K562 (cell line): ENCODE data around the gene ACTR3. TPM values are rescaled to one million over a fixed set of nuclear protein-coding genes. Genes with fewer than 3 reads are reported as not detected.

Source experiments
- ATAC-seq: fragments of 200-7000 bp; cut with Tn5 transposase; 3 replicates; pipeline ENCODE4 v1.9.1; 2020; ENCODE audit warnings: moderate library complexity
- BruUV-seq: library from RNA; stranded (reverse); fragments of 400-500 nt; replicated peaks from 2 replicates; lab custom pipeline; 2021; lab: Mats Ljungman, UMichigan
- CTCF ChIA-PET: fragments of 300-600 bp; formaldehyde crosslinking; extraction: SDS; loops from one replicate; lab custom pipeline; 2021; ENCODE audit warnings: low intra/inter-chr PET ratio; lab: Yijun Ruan, JAX
- POLR2A ChIA-PET: fragments of 300-600, 350-650 bp; sonication (Branson Sonifier 250); formaldehyde crosslinking; extraction: SDS; loops from one replicate; lab custom pipeline; 2021; ENCODE audit warnings: antibody characterized with exemption, inconsistent platforms; lab: Yijun Ruan, JAX
- DNase-seq, 4 experiments: peaks; one replicate each; pipeline versions ENCODE4 v3.0.0 to v3.0.0-alpha.2; 2011 to 2018; ENCODE audit warnings: low spot score in 3 of 4, mixed read lengths in 3 of 4; ENCODE audit errors: extremely low read depth in 1 of 4
- FAIRE-seq: peaks from 2 replicates; lab custom pipeline; 2011; peaks lifted over from hg19 to GRCh38; lab: Jason Lieb, UNC
- H2AFZ ChIP-seq: 2 replicates; pipeline ENCODE4 v1.6.0; 2011; ENCODE audit warnings: low read depth, low read length, control low read depth, inconsistent platforms
- H3K27ac ChIP-seq: fragments of 200-600 bp; 3 replicates; pipeline ENCODE4 v1.8.0; 2011; ENCODE audit warnings: low read depth, mild to moderate bottlenecking, control low read depth, inconsistent platforms, low read length, moderate library complexity, mixed read lengths; ENCODE audit errors: extremely low read depth
- H3K27me3 ChIP-seq, 2 experiments: fragments of 300-600 bp in 1 of 2; 2 replicates in 1 of 2; 3 replicates in 1 of 2; pipeline versions ENCODE4 v1.6.0 to v1.8.0; 2011; ENCODE audit warnings: inconsistent platforms in 2 of 2, low read length in 2 of 2, mild to moderate bottlenecking in 1 of 2, mixed read lengths in 1 of 2, moderate library complexity in 1 of 2; ENCODE audit not compliant: control insufficient read depth in 2 of 2, insufficient read depth in 2 of 2
- H3K36me3 ChIP-seq: fragments of 300-600 bp; 3 replicates; pipeline ENCODE4 v1.8.0; 2011; ENCODE audit warnings: mild to moderate bottlenecking, low read length, inconsistent platforms; ENCODE audit not compliant: control insufficient read depth, insufficient read depth
- H3K4me1 ChIP-seq, 2 experiments: fragments of 200-600 bp in 1 of 2; replicated peaks in 1 of 2; 2 replicates in 1 of 2; 3 replicates in 1 of 2; pipeline versions ENCODE4 v1.5.1 to v1.8.0; 2011; ENCODE audit warnings: inconsistent platforms in 2 of 2, low read length in 2 of 2, mild to moderate bottlenecking in 1 of 2, mixed read lengths in 1 of 2, moderate library complexity in 1 of 2; ENCODE audit not compliant: control insufficient read depth in 2 of 2, insufficient read depth in 2 of 2
- H3K4me2 ChIP-seq: 2 replicates; pipeline ENCODE4 v1.6.1; 2011; ENCODE audit warnings: low read length, control low read depth, inconsistent platforms, mixed read lengths; ENCODE audit not compliant: insufficient read depth
- H3K4me3 ChIP-seq: fragments of 200-600 bp; sonication (generic), shearing (Covaris generic); 2 replicates; pipeline ENCODE4 v1.5.1; 2016; ENCODE audit warnings: control low read depth, inconsistent platforms
- H3K79me2 ChIP-seq: fragments of 200-600 bp; 3 replicates; pipeline ENCODE4 v1.8.0; 2011; ENCODE audit warnings: low read length, inconsistent platforms; ENCODE audit not compliant: control insufficient read depth, insufficient read depth
- H3K9ac ChIP-seq, 2 experiments: 2 replicates each; pipeline versions ENCODE4 v1.6.0 to v1.6.1; 2011; ENCODE audit warnings: low read depth in 2 of 2, low read length in 2 of 2, control low read depth in 1 of 2, inconsistent platforms in 1 of 2, mild to moderate bottlenecking in 1 of 2, mixed read lengths in 1 of 2; ENCODE audit not compliant: insufficient read depth in 1 of 2
- H3K9me1 ChIP-seq: one replicate; pipeline ENCODE4 v1.6.0; 2011; ENCODE audit warnings: inconsistent platforms, mild to moderate bottlenecking, low read length, moderate library complexity; ENCODE audit not compliant: control insufficient read depth, insufficient read depth
- H3K9me3 ChIP-seq: replicated peaks from 2 replicates; pipeline ENCODE4 v1.5.1; 2011; ENCODE audit warnings: low read depth, low read length, inconsistent platforms; ENCODE audit not compliant: control insufficient read depth, insufficient read depth
- H4K20me1 ChIP-seq: replicated peaks from 2 replicates; pipeline ENCODE4 v1.6.1; 2011; ENCODE audit warnings: low read length, inconsistent platforms, mixed read lengths; ENCODE audit not compliant: control insufficient read depth, insufficient read depth
- E2F3 ChIP-seq: fragments of 250-450 bp; sonication (Bioruptor Pico); IDR thresholded peaks from 2 replicates; pipeline ENCODE4 v1.4.0; 2020; ENCODE audit warnings: mild to moderate bottlenecking
- FOXM1 ChIP-seq, 2 experiments: fragments of 450-650 bp in 1 of 2; sonication (generic) in 1 of 2; formaldehyde crosslinking in 1 of 2; IDR thresholded peaks; 2 replicates each; pipeline versions ENCODE4 v1.6.1 to v1.9.0; 2017 to 2022; ENCODE audit warnings: low read depth in 2 of 2, mild to moderate bottlenecking in 2 of 2, missing genetic modification reagents in 1 of 2, moderate library complexity in 1 of 2
- PML ChIP-seq: IDR thresholded peaks from 2 replicates; pipeline ENCODE4 v1.6.1; 2012; ENCODE audit warnings: low read length, inconsistent platforms
- ZBTB33 ChIP-seq: sonication (generic); formaldehyde crosslinking; IDR thresholded peaks from 2 replicates; pipeline ENCODE4 v1.8.1; 2023; ENCODE audit warnings: mild to moderate bottlenecking, missing genetic modification reagents
- ZNF175 ChIP-seq: fragments of 200-800 bp; sonication (Bioruptor generic); IDR thresholded peaks from 2 replicates; pipeline ENCODE4 v1.6.1; 2016; ENCODE audit warnings: low read depth, mild to moderate bottlenecking, missing genetic modification characterization, missing compliant biosample characterization
- ZNF384 ChIP-seq: IDR thresholded peaks from 2 replicates; pipeline ENCODE4 v1.6.1; 2012; ENCODE audit warnings: low read depth, low read length, improper control_type of control experiment
- ZNF57 ChIP-seq: fragments of 450-650 bp; formaldehyde crosslinking; IDR thresholded peaks from 2 replicates; pipeline ENCODE4 v1.4.0; 2020; ENCODE audit warnings: mild to moderate bottlenecking, moderate library complexity
- WGBS: fragments of 100-300 bp; shearing (Covaris generic); methylation state at CpG from one replicate; pipeline ENCODE4 v1.1.6; 2016; ENCODE audit warnings: low coverage, mixed read lengths; ENCODE audit not compliant: insufficient coverage; ENCODE audit errors: missing lambda C conversion rate; 5-methylcytosine and 5-hydroxymethylcytosine counted together
- in situ Hi-C: fragments of 300-500 bp; cut with MboI; formaldehyde crosslinking; loops from 4 replicates; pipeline ENCODE4 v1.15.0; 2018; ENCODE audit warnings: inconsistent platforms, mixed read lengths
- intact Hi-C: fragments of 100-400 bp; cut with micrococcal nuclease; formaldehyde crosslinking; loops from 2 replicates; pipeline ENCODE4 v1.14.2; 2022
- polyA plus RNA-seq, 8 experiments: library from polyadenylated mRNA; depleted of rRNA in 4 of 8; stranded (reverse) in 5 of 8; unstranded in 3 of 8; fragments of >200 nt; fragmentation: Nextera tagmentation in 2 of 8; fragmentation: Illumina TruSeq in 1 of 8; extraction: Ambion mirVana in 2 of 8; extraction: Trizol in 1 of 8; gene quantifications; 2 replicates each; pipeline versions ENCODE4 v1.2.1 to v1.2.3, GENCODE V29; 2011 to 2014; ENCODE audit warnings: inconsistent platforms in 1 of 8, missing spikeins in 1 of 8
- total RNA-seq, 7 experiments: library from RNA; depleted of rRNA in 6 of 7; stranded (reverse); fragments of >200 nt in 6 of 7; fragmentation: Illumina TruSeq in 2 of 7; extraction: Trizol in 2 of 7; gene quantifications; 2 replicates each; pipeline versions ENCODE4 v1.2.1 to v1.2.3, GENCODE V29; 2011 to 2021; ENCODE audit warnings: low replicate concordance in 1 of 7

Gene ACTR3
- total and polyA plus RNA-seq, 9 of the 15 experiments (the other 6 are each of a cell fraction or from before 2014, with no cell fraction given): 49.0 to 354 (median 249) TPM

- BruUV-seq: no TSS peak
- intact Hi-C loops: no loop called here
- peak in 1 of 4 experiments; percentile 21 for DNase-seq
- peak; percentile 17 for ATAC-seq
- Histone ChIP-seq H3K4me3 (no peak overlapping the region; the same call in 1 of the 2 replicates), H3K36me3 (peaks cover 33% of the 10 kb centered on the region; the same call in 2 of the 3 replicates), H3K27me3 (no peaks in the 10 kb centered on the region), H3K9ac (peak overlapping the region in 1 of 2 experiments; percentile 92; a peak in 2 of 4 replicates), H3K27ac (peak overlapping the region; percentile 75; the same call in 2 of the 3 replicates), H2AFZ (no peak overlapping the region), H3K9me3 (no peaks in the 10 kb centered on the region), H3K79me2 (peaks cover 100% of the 10 kb centered on the region), H3K4me1 (peaks cover 21 to 29% of the 10 kb centered on the region in 2 experiments; a peak in 4 of 5 replicates), H3K4me2 (peak overlapping the region; percentile 45; the same call in 1 of the 2 replicates), H3K9me1 (peaks cover 5% of the 10 kb centered on the region), H4K20me1 (peaks cover 29% of the 10 kb centered on the region)
- POLR2A ChIA-PET: interaction anchor here (1.1 to 6.4 kb wide), 2 partner anchors 11 to 20 kb away, joined by 3 to 39 read pairs; no protein-coding TSS in a partner anchor
- FAIRE-seq: no peak
- in situ Hi-C loops: no loop called here
- no peak for TF ChIP-seq ZNF175 (CRISPR knock-in tag)
- TF ChIP-seq ZBTB33 (CRISPR knock-in tag): no peak
- TF ChIP-seq PML: no peak
- no peak for TF ChIP-seq ZNF57 (CRISPR knock-in tag)
- TF ChIP-seq FOXM1 (IDR thresholded peaks at IDR 0.05; ENCODE audit: low read depth): no peak
- no peak for TF ChIP-seq FOXM1 (CRISPR knock-in tag; IDR thresholded peaks at IDR 0.05; ENCODE audit: low read depth)
- 0 out of 2 replicates have a peak, but pooled peaks have one; percentile 18 for TF ChIP-seq ZNF384
- no peak for TF ChIP-seq E2F3 (CRISPR knock-in tag)
- 4% methylated on average over 4 of the region's 4 CpGs for WGBS
- CTCF ChIA-PET: no interaction called here
Observed at GRCh38 chr2:113895301-113895700, 5.4 kb downstream of the ACTR3 start.
